ENCODE results near the gene SUCNR1. TPM values are rescaled to one million over a fixed set of nuclear protein-coding genes. Genes with fewer than 3 reads are reported as not detected.

Gene SUCNR1, protein sequence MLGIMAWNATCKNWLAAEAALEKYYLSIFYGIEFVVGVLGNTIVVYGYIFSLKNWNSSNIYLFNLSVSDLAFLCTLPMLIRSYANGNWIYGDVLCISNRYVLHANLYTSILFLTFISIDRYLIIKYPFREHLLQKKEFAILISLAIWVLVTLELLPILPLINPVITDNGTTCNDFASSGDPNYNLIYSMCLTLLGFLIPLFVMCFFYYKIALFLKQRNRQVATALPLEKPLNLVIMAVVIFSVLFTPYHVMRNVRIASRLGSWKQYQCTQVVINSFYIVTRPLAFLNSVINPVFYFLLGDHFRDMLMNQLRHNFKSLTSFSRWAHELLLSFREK
- not detected in 2 replicates for total RNA-seq

DNA sequence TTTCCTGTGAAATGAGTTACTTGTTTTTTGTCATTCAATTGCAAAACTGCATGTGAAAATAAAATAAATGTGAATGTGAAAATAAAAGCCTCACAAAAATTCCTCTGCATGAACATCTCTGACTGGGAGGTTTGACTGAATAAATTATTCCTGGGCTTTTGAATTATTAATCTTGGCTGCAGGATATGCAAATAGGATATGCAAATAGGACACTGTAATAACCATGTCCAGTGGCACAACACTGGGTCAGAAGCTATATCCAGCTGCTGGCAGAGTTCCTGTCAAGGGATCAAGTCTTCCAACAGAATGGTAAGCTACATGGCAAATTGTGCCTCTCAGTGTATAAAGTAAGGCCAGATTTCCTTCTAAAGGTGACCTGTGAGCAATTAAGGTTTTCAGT lies at the start of gene SUCNR1:
Gene SUCNR1, plus strand, starts transcription at position 246 of the 400 bp plus-strand sequence. CDS start 6,250 bp downstream, outside the sequence.

Other genes with a start within 250 kb of the SUCNR1 start
- not detected in 2 replicates for gene AADACL2, start 139.7 kb upstream of the SUCNR1 start, total RNA-seq
- gene AADAC, start 59.5 kb upstream of the SUCNR1 start, total RNA-seq: 3.3 and 11.8 TPM in 2 replicates